HUES48 (cell line): ENCODE data around the gene PAPPA.

ENCODE experiments used
- H3K27ac ChIP-seq: one replicate; pipeline ENCODE4 v1.7.0; 2013; ENCODE audit warnings: low read depth, low read length, inconsistent platforms
- H3K27me3 ChIP-seq: 2 replicates; pipeline ENCODE4 v1.6.1; 2013; ENCODE audit warnings: mild to moderate bottlenecking, low read length; ENCODE audit not compliant: control insufficient read depth, insufficient read depth
- H3K36me3 ChIP-seq: 2 replicates; pipeline ENCODE4 v1.6.1; 2013; ENCODE audit warnings: low read length; ENCODE audit not compliant: control insufficient read depth, insufficient read depth
- H3K4me1 ChIP-seq: 2 replicates; pipeline ENCODE4 v1.6.1; 2013; ENCODE audit warnings: mild to moderate bottlenecking, low read length; ENCODE audit not compliant: control insufficient read depth, insufficient read depth
- H3K4me3 ChIP-seq: 2 replicates; pipeline ENCODE4 v1.5.1; 2013; ENCODE audit warnings: mild to moderate bottlenecking, low read depth, low read length
- H3K9ac ChIP-seq: 2 replicates; pipeline ENCODE4 v1.6.1; 2013; ENCODE audit warnings: mild to moderate bottlenecking, low read depth, low read length, moderate library complexity
- H3K9me3 ChIP-seq: 2 replicates; pipeline ENCODE4 v1.6.1; 2013; ENCODE audit warnings: low read length; ENCODE audit not compliant: control insufficient read depth, insufficient read depth

Gene PAPPA

GRCh38 chr9:116187570-116188170 lies 34.1 kb downstream of the PAPPA start:
- H3K36me3 ChIP-seq: no peaks in the 10 kb centered on the region
- no peak overlapping the region for H3K4me3 ChIP-seq
- no peaks in the 10 kb centered on the region for H3K9me3 ChIP-seq
- H3K9ac ChIP-seq: no peak overlapping the region
- no peaks in the 10 kb centered on the region for H3K4me1 ChIP-seq
- H3K27me3 ChIP-seq: no peaks in the 10 kb centered on the region
- H3K27ac ChIP-seq: no peak overlapping the region

GRCh38 chr9:116189683-116190082 lies 36.1 kb downstream of the PAPPA start:
- H3K9ac ChIP-seq: no peak overlapping the region
- H3K27me3 ChIP-seq: no peaks in the 10 kb centered on the region
- H3K4me1 ChIP-seq: no peaks in the 10 kb centered on the region
- no peaks in the 10 kb centered on the region for H3K36me3 ChIP-seq
- no peak overlapping the region for H3K27ac ChIP-seq
- no peak overlapping the region for H3K4me3 ChIP-seq
- no peaks in the 10 kb centered on the region for H3K9me3 ChIP-seq

GRCh38 chr9:116190637-116191396 lies 37.2 kb downstream of the PAPPA start:
- Histone ChIP-seq H3K27me3 (no peaks in the 10 kb centered on the region), H3K36me3 (no peaks in the 10 kb centered on the region), H3K9me3 (no peaks in the 10 kb centered on the region), H3K4me3 (no peak overlapping the region), H3K9ac (no peak overlapping the region), H3K27ac (no peak overlapping the region), H3K4me1 (no peaks in the 10 kb centered on the region)

DNA sequence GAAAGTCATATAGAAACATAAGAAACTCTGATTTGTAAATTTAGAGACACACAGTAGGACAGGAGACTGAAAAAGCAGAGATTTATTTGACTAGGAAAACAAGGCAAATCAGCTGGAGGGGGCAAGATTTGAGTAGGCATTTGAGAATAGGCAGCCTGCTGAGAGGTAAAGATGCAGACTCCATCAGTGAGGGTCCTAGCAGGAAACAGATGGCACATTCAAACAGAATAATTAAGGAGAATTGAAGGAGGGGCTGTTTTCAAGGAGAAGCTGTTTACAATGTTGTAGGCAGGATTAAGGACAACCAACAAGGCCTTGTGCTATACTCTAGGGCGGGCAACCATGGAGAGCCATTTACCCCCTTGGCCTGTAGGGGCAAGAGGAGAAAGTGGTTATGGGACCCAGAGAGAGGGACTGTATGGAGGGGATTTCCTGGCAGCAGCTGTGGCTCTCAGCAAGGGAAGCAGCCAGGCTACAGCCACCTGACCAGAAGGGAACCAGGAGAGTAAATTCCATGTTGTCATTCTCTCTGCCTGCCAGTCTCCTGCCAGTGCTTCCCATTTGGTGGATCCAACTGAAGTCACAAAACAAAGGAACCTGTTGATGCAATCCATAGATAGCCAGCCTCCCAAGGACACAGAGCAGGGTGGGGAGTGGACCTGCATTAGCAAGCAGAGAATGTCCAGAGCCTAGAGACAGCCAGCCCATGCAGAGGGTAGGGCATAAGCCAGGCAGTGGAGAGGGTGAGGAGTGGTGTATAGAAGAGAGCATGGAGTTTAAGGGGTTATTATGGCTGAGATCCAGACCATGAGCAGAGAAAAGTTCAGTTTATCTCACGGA lies 38.2 kb downstream of the PAPPA start:
- no peaks in the 10 kb centered on the region for H3K4me1 ChIP-seq
- H3K27ac ChIP-seq: no peak overlapping the region
- no peak overlapping the region for H3K9ac ChIP-seq
- no peaks in the 10 kb centered on the region for H3K9me3 ChIP-seq
- no peak overlapping the region for H3K4me3 ChIP-seq
- H3K27me3 ChIP-seq: no peaks in the 10 kb centered on the region
- no peaks in the 10 kb centered on the region for H3K36me3 ChIP-seq

GRCh38 chr9:116193636-116194035 lies 40.0 kb downstream of the PAPPA start:
- Histone ChIP-seq H3K27me3 (no peaks in the 10 kb centered on the region), H3K27ac (no peak overlapping the region), H3K9ac (no peak overlapping the region), H3K4me1 (no peaks in the 10 kb centered on the region), H3K36me3 (no peaks in the 10 kb centered on the region), H3K4me3 (no peak overlapping the region), H3K9me3 (no peaks in the 10 kb centered on the region)

GRCh38 chr9:116196806-116197205 lies 43.2 kb downstream of the PAPPA start:
- Histone ChIP-seq H3K27ac (no peak overlapping the region), H3K27me3 (no peaks in the 10 kb centered on the region), H3K9me3 (no peaks in the 10 kb centered on the region), H3K36me3 (no peaks in the 10 kb centered on the region), H3K9ac (no peak overlapping the region), H3K4me3 (no peak overlapping the region), H3K4me1 (no peaks in the 10 kb centered on the region)

DNA sequence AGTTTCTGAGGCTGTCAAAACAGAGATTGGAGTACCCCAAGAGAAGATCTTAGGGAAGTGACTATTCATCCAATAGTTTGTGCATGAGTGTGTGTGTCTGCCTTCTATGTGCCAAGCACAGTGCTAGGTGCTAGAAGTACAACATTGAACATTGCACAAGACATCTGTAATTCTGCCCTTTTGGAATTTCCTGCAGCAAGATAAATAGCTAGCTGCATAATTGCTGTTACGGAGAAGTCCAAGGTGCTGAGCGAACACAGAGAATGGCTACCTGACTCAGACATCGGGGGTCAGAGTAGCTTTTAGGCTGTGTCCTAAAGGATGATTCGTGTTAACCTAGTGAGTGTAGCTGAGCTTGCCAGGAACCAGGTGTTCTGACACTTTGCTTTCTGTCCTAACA lies 44.8 kb downstream of the PAPPA start:
- Histone ChIP-seq H3K27ac (no peak overlapping the region), H3K27me3 (no peaks in the 10 kb centered on the region), H3K4me1 (no peaks in the 10 kb centered on the region), H3K36me3 (no peaks in the 10 kb centered on the region), H3K4me3 (no peak overlapping the region), H3K9me3 (no peaks in the 10 kb centered on the region), H3K9ac (no peak overlapping the region)

DNA sequence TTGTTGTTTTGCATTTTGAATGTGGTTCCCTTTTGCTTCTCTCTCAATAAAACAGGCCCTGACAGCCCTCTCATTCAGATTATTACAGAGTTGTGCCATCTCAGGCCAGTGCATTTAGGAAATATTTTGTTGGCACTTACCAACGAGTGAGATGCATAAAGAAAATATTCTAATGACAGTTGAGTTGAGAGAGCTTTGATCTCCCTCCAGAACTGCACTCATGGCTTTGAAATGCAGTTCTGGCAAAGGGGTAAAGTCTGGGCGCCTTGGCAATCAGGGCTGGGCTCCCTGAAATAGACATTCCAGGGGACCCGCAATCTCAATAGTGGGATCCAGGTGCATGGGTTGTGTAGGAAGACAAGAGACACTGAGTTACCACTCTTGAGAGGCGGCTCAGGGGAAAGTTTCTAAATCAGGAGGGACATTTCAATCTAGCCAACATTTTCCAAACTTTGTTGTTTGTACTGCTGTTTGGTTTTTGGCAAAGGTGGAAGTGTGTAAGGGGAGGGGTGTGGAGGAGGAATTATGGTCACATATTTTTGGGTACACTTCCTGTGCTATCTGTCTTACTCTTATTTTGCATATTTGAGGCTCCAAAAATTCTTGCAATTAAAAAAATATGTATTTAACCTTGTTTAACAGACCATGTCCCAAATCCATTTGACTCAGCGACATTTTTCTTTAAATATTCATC lies 48.8 kb downstream of the PAPPA start:
- Histone ChIP-seq H3K27me3 (no peaks in the 10 kb centered on the region), H3K27ac (no peak overlapping the region), H3K9ac (no peak overlapping the region), H3K9me3 (no peaks in the 10 kb centered on the region), H3K36me3 (no peaks in the 10 kb centered on the region), H3K4me3 (no peak overlapping the region), H3K4me1 (0 out of 2 replicates have a peak, but pooled peaks cover 5% of the 10 kb centered on the region)

DNA sequence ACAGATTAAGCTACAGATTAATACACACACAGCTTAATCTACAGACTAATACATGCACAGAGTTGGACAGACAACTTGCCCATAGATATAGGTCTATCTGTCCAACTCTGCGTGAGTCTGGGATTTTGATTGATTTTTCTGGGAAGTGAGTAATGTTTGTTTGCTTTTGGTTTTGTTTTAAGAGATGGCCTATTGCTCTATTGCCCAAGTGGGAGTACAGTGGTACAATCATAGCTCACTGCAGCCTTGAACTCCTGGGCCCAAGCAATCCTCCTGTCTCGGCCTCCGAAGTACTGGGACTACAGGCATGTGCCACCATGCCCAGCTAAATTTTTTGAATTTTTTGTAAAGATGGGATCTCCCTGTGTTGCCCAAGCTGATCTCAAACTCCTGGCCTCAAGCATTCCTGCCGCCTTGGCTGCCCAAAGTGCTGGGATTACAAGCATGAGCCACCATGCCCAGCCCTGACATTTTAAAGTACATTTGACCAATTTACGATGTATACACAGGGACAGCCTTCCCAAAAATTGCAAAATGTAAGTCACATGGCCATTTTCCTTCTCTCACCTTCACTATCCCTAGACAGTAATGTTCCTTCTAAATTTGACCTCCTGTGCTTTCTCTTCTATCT lies 50.8 kb downstream of the PAPPA start:
- H3K9me3 ChIP-seq: no peaks in the 10 kb centered on the region
- H3K4me3 ChIP-seq: no peak overlapping the region
- no peaks in the 10 kb centered on the region for H3K36me3 ChIP-seq
- no peak overlapping the region for H3K27ac ChIP-seq
- H3K27me3 ChIP-seq: no peaks in the 10 kb centered on the region
- H3K4me1 ChIP-seq: 0 out of 2 replicates have a peak, but pooled peaks cover 5% of the 10 kb centered on the region
- H3K9ac ChIP-seq: no peak overlapping the region

DNA sequence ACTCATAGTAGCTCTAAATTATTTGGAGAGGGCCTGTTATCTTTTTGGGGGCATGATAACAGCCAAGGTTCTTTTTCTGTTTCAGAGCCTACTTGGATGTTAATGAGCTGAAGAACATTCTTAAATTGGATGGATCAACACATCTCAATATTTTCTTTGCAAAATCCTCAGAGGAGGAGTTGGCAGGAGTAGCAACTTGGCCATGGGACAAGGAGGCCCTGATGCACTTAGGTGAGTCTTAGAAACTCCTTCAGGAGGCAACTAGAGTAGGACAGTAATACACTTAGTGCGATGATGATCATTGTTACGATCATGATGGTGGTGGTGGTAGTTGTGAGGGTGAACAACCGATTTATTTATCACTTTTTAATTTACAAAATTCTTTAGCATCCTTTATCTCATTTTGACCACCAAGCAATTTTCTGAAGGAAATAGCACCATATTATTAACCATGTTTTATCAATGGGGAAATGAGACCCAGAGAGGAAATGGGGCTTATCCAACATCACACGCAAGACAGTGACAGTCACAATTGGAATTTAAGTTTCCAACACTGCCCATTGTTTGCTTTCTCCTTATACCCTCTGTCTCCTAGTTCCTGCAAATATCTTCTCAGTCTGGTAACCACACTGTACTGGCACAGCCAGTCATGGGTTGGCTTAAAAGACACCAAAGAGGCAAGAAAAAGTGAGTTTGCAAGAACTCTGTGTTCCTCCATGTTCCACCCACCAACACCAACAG lies 54.0 kb downstream of the PAPPA start:
- H3K27me3 ChIP-seq: no peaks in the 10 kb centered on the region
- H3K36me3 ChIP-seq: no peaks in the 10 kb centered on the region
- no peaks in the 10 kb centered on the region for H3K9me3 ChIP-seq
- no peak overlapping the region for H3K9ac ChIP-seq
- no peak overlapping the region for H3K4me3 ChIP-seq
- H3K27ac ChIP-seq: no peak overlapping the region
- peaks cover 7% of the 10 kb centered on the region; the same call in 1 of the 2 replicates for H3K4me1 ChIP-seq
